ENCODE data around the gene S1PR2.
"Not testable (repeated sequence)": the region's sequence is repeated elsewhere in the genome, so short reads cannot be mapped to it uniquely, and the experiment has no call there.

The S1PR2 gene

DNA sequence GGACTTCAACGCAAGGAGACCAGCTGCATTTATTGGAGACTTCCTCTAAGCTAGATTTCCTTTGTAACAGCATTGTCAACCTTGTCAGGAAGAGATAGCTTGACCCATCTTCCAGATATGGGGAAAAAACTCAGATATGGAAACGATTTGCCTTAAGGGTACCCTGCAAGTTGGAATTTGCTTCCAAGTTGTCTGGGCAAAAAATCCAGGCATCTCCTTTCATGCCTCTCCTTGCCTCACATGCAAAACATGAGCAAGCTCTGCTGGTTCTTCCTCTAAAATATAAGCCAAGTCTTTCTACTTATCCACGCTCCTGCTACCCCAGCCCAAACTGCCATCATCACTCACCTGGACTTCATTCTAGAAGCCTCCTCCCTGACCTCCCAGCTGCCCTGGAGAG, 30.0 kb downstream of the S1PR2 start:
- DNase-seq (ENCODE audit: low read depth): no peak
- no peak overlapping the region for H3K4me3 ChIP-seq (ENCODE audit: low read depth, low read length)
- TF ChIP-seq, protein P1, sequence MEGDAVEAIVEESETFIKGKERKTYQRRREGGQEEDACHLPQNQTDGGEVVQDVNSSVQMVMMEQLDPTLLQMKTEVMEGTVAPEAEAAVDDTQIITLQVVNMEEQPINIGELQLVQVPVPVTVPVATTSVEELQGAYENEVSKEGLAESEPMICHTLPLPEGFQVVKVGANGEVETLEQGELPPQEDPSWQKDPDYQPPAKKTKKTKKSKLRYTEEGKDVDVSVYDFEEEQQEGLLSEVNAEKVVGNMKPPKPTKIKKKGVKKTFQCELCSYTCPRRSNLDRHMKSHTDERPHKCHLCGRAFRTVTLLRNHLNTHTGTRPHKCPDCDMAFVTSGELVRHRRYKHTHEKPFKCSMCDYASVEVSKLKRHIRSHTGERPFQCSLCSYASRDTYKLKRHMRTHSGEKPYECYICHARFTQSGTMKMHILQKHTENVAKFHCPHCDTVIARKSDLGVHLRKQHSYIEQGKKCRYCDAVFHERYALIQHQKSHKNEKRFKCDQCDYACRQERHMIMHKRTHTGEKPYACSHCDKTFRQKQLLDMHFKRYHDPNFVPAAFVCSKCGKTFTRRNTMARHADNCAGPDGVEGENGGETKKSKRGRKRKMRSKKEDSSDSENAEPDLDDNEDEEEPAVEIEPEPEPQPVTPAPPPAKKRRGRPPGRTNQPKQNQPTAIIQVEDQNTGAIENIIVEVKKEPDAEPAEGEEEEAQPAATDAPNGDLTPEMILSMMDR (IDR thresholded peaks at IDR 0.05; ENCODE audit: low read depth, low read length, missing control alignments): no peak

DNA sequence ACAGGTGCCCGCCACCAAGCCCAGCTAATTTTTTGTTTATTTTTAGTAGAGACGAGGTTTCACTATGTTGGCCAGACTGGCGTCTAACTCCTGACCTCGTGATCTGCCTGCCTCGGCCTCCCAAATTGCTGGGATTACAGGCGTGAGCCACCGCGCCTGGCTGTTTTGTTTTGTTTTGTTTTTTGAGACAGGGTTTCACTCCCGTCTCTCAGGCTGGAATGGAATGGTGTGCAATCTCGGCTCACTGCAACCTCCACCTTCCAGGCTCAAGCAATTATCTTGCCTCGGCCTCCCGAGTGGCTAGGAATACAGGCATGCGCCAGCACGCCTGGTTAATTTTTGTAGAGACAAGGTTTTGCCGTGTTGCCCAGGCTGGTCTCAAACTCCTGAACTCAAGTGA, 31.0 kb downstream of the S1PR2 start:
- H3K4me3 ChIP-seq (ENCODE audit: low read depth, low read length); DNase-seq (ENCODE audit: low read depth): not testable (repeated sequence)

GRCh38 chr19:10198889-10199644, 32.1 kb downstream of the S1PR2 start:
- peak overlapping the region; percentile 9; the same call in 1 of the 2 replicates for H3K4me3 ChIP-seq (ENCODE audit: low read depth, low read length)

GRCh38 chr19:10195199-10195519, 36.0 kb downstream of the S1PR2 start:
- DNase-seq (ENCODE audit: low read depth): no peak
- TF ChIP-seq, protein P1 (IDR thresholded peaks at IDR 0.05; ENCODE audit: low read depth, low read length, missing control alignments): no peak
- peak overlapping the region; percentile 89 for H3K4me3 ChIP-seq (ENCODE audit: low read depth, low read length)

More at GRCh38 chr19:10198889-10199644, 32.1 kb downstream of the S1PR2 start:
- not testable (repeated sequence) for DNase-seq (ENCODE audit: low read depth)

- TF ChIP-seq, protein P1 (IDR thresholded peaks at IDR 0.05; ENCODE audit: low read depth, low read length, missing control alignments): no peak
- DNase-seq (ENCODE audit: low read depth): peak; percentile 94
These were observed 36.5 kb downstream of the S1PR2 start, which contains the start of gene DNMT1 for GRCh38 chr19:10194500-10195198. DNMT1 (minus strand) TSS chr19:10194953; CDS start chr19:10194899, 54 bp downstream.

DNA sequence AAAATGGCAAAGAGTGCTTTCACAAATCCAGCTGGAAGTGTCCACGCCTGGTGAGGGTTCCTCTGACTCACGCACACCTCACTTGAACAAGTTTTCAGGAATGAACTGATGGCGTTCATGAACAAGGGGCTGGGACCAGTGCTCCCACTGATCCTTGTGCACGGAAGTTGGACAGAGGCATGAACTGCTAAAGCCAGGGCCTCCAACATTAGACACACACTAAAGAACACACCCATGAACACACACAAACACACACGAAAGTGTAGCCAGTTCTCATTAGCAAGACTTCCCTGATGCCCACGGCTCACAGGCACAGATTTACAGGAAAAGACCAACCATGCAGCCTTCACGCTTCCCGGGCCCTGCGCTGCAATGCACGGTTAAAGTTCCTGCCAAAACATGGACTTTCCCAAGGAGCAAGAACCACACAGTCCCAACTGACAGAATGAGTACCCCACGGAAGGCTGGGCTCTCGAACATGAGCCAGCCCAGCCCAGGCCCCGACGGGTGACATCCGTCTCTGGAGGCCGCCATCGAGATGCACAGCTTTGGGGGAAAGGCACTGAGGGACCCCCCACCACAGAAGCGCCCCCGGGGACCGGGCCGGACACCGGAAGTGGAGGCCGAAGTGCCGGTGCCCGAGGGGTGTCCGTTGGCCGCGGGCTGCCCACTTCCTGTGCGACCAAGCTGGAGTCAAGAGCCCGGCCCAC, 37.2 kb downstream of the S1PR2 start:
- TF ChIP-seq, protein P1 (IDR thresholded peaks at IDR 0.05; ENCODE audit: low read depth, low read length, missing control alignments): no peak
- H3K4me3 ChIP-seq (ENCODE audit: low read depth, low read length): peak overlapping the region; percentile 89
- no peak for DNase-seq (ENCODE audit: low read depth)

More at GRCh38 chr19:10194500-10195198, 36.5 kb downstream of the S1PR2 start, which contains the start of gene DNMT1:
- peak within 1 kb of the TSS; percentile 89 for H3K4me3 ChIP-seq (ENCODE audit: low read depth, low read length)

GRCh38 chr19:10192922-10193321, 38.2 kb downstream of the S1PR2 start:
- no peak for DNase-seq (ENCODE audit: low read depth)
- peak overlapping the region; percentile 89 for H3K4me3 ChIP-seq (ENCODE audit: low read depth, low read length)
- TF ChIP-seq, protein P1 (IDR thresholded peaks at IDR 0.05; ENCODE audit: low read depth, low read length, missing control alignments): no peak

Measured in GM12864 (cell line).